Nephron (organoid): ENCODE measurements around the gene PIM3.
"Not testable (repeated sequence)": the region's sequence is repeated elsewhere in the genome, so short reads cannot be mapped to it uniquely, and the experiment has no call there.

Source experiments
- H3K27ac Mint-ChIP-seq, 3 experiments: 2 replicates each; pipeline ENCODE4 v1.8.0; 2020; ENCODE audit warnings: mixed read lengths in 3 of 3, mild to moderate bottlenecking in 2 of 3, moderate library complexity in 1 of 3
- H3K27me3 Mint-ChIP-seq: 2 replicates; pipeline ENCODE4 v1.8.0; 2021; ENCODE audit warnings: low read depth, mild to moderate bottlenecking, moderate library complexity, mixed read lengths
- H3K36me3 Mint-ChIP-seq: 2 replicates; pipeline ENCODE4 v1.8.0; 2020; ENCODE audit warnings: low read depth, mixed read lengths
- H3K4me1 Mint-ChIP-seq: 2 replicates; pipeline ENCODE4 v1.8.0; 2020; ENCODE audit warnings: mixed read lengths
- H3K4me3 Mint-ChIP-seq, 3 experiments: 2 replicates each; pipeline ENCODE4 v1.8.0; 2020; ENCODE audit warnings: mild to moderate bottlenecking in 3 of 3, mixed read lengths in 3 of 3, moderate library complexity in 2 of 3
- H3K9me3 Mint-ChIP-seq: 2 replicates; pipeline ENCODE4 v1.8.0; 2020; ENCODE audit warnings: mixed read lengths
- TF ChIP-seq, protein P1 (sequence below), 3 experiments: fragments of 200-600 bp; sonication (generic); IDR thresholded peaks; one replicate each; pipeline ENCODE4 v1.5.0; 2021; ENCODE audit warnings: antibody characterized with exemption in 3 of 3; ENCODE audit not compliant: unreplicated experiment in 3 of 3

The PIM3 gene

DNA sequence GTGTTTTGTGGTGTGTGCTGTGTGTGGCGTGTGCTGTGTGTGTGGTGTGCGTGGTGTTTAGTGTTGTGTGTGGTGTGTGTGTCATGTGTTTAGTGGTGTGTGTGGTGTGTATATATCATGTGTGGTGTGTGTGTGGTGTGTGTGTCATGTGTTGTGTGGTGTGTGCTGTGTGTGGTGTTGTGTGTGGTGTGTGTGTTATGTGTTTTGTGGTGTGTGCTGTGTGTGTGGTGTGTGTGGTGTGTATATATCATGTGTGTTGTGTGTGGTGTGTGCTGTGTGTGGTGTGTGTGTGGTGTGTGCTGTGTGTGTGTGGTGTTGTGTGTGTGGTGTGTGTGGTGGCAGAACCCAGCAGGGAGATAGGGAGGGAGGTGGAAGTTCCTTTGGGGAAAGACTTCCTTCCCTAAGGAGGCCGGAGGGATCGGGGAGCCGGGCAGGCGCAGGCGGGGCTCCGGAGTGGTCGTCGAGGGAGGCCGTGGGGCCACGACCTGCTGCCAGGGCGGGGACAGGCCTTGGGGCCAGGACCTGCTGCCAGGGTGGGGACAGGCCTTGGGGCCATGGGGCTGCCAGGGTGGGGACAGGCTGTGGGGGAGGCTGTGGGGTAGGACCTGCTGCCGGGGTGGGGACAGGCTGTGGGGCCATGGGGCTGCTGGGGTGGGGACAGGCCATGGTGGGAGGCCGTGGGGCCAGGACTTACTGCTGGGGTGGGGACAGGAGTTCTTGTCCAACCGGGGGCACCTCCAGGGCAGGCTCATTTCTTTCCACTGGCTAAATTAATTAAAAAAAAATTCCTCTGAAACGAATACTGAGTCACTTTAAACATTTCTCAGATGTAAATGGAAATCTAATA, 15.2 kb downstream of the PIM3 start:
- Mint-ChIP-seq H3K9me3 (peaks cover 12% of the 10 kb centered on the region), H3K36me3 (peaks cover 8% of the 10 kb centered on the region), H3K4me3 (peak overlapping the region in 1 of 3 experiments; percentile 2), H3K27ac (no peak overlapping the region), H3K27me3 (peaks cover 24% of the 10 kb centered on the region), H3K4me1 (peaks cover under 1% of the 10 kb centered on the region)
- TF ChIP-seq, protein P1, sequence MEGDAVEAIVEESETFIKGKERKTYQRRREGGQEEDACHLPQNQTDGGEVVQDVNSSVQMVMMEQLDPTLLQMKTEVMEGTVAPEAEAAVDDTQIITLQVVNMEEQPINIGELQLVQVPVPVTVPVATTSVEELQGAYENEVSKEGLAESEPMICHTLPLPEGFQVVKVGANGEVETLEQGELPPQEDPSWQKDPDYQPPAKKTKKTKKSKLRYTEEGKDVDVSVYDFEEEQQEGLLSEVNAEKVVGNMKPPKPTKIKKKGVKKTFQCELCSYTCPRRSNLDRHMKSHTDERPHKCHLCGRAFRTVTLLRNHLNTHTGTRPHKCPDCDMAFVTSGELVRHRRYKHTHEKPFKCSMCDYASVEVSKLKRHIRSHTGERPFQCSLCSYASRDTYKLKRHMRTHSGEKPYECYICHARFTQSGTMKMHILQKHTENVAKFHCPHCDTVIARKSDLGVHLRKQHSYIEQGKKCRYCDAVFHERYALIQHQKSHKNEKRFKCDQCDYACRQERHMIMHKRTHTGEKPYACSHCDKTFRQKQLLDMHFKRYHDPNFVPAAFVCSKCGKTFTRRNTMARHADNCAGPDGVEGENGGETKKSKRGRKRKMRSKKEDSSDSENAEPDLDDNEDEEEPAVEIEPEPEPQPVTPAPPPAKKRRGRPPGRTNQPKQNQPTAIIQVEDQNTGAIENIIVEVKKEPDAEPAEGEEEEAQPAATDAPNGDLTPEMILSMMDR (IDR thresholded peaks at IDR 0.05; ENCODE audit: unreplicated experiment in 3 of 3) = no peak

DNA sequence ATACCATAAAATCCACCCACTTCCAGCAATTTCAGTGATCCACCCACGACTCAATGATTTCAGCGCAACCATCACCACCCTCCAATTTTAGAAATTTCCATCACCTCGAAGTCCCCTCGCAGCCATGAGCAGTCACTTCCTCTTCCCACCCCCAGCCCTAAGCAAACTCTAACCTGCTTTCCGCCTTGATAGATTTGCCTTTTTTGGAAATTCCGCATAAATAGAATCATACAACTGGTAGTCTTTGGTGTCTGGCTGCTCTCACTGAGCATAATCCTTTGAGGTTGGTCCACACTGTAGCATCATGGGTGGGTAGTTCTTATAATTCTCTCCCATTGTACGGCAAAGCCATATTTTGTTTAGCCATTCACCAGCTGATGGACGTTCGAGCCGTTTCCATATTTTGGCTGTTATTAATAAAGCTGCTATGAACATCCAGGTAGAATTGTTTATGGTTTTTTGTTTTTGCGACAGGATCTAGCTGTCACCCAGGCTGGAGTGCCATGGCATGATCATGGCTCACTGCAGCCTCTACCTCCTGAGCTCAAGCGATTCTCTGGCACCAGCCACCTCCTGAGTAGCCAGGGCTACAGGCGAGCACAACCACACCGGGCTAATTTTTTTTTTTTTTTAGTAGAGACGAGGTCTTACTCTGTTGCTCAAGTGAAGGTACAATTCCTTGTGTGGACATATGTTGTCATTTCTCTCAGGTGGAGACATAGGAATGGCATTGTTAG, 16.0 kb downstream of the PIM3 start:
- H3K36me3 Mint-ChIP-seq = peaks cover 11% of the 10 kb centered on the region
- H3K9me3 Mint-ChIP-seq = peaks cover 16% of the 10 kb centered on the region
- TF ChIP-seq, protein P1 (IDR thresholded peaks at IDR 0.05; ENCODE audit: unreplicated experiment in 3 of 3) = no peak
- H3K27me3 Mint-ChIP-seq = peaks cover 29% of the 10 kb centered on the region
- H3K4me1 Mint-ChIP-seq = no peaks in the 10 kb centered on the region
- no peak overlapping the region for H3K4me3 Mint-ChIP-seq
- H3K27ac Mint-ChIP-seq = no peak overlapping the region

DNA sequence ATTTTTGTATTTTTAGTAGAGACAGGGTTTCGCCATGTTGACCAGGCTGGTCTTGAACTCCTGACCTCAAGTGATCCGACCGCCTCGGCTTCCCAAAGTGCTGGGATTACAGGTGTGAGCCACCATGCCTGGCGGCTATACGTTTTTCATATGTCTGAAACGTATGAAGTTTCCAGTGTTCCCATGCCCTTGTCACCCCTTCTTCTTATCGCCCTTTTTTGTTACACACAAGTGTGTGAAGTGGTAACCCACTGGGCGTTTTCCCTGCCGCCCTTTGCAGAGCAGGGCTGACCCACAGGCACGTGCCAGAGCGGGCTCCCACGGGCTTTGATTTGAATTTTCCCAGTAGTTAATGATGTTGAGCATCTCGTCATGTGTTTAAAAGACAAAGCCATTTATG, 17.0 kb downstream of the PIM3 start:
- peaks cover 18% of the 10 kb centered on the region for H3K9me3 Mint-ChIP-seq
- H3K27me3 Mint-ChIP-seq = peaks cover 35% of the 10 kb centered on the region
- H3K4me3 Mint-ChIP-seq = no peak overlapping the region
- TF ChIP-seq, protein P1 (IDR thresholded peaks at IDR 0.05; ENCODE audit: unreplicated experiment in 3 of 3) = no peak
- no peaks in the 10 kb centered on the region for H3K4me1 Mint-ChIP-seq
- no peak overlapping the region for H3K27ac Mint-ChIP-seq
- H3K36me3 Mint-ChIP-seq = peaks cover 11% of the 10 kb centered on the region

DNA sequence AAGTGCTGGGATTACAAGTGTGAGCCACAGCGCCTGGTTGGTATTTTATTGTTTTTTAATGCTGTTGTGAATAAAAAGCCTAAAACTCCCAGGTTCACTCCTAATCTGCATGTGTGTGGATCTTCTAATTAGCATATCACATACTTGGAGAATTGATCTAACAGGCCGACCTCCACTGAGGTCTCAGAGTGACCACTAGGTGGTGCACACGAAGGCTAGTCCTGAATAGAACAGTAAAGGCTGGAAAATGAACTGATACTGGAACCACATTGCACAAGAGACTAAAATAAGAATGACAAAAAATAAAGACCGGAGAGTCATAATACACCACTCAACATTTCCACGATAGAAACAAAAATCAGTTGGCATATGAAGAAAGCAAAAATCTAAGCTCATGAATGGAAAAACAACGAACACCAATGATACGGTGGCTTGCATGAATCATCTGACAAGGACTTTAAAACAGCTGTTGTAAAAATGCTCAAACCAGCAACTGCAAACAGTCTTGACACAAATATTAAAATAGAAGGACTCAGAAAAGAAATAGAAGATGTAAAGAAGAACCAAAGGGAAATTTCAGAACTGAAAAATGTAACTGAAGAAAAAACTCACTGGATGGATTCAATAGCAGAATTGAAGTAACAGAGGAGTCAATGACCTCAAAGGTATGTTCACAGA, 19.2 kb downstream of the PIM3 start:
- Mint-ChIP-seq H3K27me3 (peaks cover 47% of the 10 kb centered on the region), H3K4me3 (no peak overlapping the region), H3K36me3 (peaks cover 11% of the 10 kb centered on the region), H3K27ac (no peak overlapping the region), H3K4me1 (no peaks in the 10 kb centered on the region), H3K9me3 (peaks cover 23% of the 10 kb centered on the region)
- TF ChIP-seq, protein P1 (IDR thresholded peaks at IDR 0.05; ENCODE audit: unreplicated experiment in 3 of 3) = peak; percentile 17 to 40 (median 24)

DNA sequence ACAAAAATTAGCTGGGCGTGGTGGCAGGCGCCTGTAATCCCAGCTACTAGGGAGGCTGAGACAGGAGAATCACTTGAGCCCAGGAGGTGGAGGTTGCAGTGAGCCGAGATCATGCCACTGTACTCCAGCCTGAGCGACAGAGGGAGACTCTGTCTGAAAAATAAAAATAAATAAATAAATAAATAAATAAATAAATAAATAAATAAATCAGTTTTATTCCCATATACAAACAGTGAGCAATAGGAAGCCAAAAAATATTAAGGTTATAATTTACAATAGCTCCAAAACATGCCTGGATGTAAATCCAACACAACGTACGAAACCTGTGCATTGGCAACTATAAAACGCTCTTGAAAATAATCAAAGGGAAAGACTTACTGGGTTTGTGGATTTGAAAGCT, 21.2 kb downstream of the PIM3 start:
- Mint-ChIP-seq H3K27me3 (peaks cover 63% of the 10 kb centered on the region), H3K36me3 (peaks cover 11% of the 10 kb centered on the region), H3K9me3 (peaks cover 42% of the 10 kb centered on the region)
- H3K4me3 Mint-ChIP-seq, H3K27ac Mint-ChIP-seq, H3K4me1 Mint-ChIP-seq: not testable (repeated sequence)
